ENCODE measurements around the gene FGF19.

FGF19 gene

DNA sequence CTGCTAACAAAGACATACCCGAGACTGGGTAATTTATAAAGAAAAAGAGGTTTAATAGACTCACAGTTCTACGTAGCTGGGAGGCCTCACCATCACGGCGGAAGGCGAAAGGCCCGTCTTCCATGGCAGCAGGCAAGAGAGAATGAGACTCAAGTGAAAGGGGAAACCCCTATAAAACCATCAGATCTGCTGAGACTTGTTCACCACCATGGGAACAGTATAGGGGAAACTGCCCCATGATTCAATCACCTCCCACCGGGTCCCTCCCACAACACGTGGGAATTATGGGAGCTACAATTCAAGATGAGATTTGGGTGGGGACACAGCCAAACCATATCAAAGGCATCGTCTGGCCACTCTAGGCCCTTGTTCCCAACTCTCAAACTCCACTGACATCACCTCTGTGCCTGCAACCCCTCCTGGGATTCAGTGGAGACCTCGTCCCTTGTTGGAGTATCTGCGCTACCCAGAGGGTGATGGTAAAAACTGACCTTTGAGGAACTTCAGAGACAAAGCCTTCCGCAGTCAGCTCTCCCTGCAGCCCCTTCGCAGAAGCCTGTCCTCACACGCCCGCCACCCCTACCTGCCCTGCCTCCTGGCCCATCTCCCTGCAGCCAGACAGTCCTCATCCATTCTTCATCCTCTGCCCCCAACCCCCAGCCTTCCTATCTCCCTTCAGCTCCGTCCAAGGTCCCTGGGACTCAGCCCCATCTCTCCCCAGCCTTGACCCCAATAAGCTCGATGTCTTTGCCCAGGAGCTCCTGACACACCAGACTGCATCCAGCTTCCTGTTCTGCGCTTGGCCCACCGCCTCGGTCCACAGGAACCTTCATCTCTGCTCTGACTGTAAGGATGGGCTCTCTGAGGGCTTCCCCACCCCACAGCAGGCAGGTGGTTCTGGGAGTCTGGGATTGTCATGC is 47.0 kb downstream of the FGF19 start:
- no peak for DNase-seq (ENCODE audit: low spot score)

DNA sequence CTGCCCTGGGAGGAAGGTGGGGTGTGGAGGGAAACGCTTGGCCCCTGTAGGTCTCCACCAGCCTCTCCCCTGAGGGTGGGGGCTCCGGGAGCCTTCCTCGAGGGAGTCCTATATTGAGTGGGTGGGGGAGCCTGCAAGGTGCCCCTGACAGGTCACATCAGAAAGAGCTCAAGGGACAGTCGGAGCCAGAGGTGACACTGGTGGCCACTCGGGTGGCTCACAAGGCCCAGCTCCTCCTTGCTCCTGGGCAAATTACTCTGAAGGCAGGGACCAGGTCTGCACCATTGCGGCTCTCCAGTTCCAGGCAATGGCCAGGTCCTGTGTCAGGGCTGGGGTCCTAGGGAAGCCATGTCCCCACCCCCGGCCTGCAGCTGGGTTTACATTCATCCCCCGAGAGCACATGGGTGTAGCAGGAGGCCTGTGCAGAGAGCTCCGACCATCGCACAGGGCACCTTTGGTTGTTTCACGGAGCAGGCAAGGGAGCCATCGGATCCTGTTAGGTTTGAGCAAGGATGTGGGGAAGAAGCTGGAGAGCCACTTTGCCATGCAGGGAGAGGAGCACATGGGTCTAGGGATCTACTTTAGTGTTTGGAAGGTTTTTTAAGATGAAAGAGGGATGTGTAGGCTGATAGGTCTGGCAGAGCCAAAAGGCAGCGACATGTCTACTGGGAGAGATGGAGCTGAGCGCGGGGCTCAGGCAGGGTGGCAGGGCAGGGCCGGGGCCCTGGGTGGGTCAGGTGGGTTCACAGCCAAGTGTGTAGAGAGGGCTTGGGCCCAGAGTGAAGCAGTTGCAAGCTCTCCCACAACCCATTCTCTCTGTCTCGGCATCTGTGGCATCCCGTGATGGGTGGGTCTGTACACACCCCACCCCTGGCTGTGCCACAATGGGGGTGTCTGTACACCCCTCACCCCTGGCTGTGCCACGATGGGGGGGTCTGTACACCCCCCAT is 48.1 kb downstream of the FGF19 start:
- DNase-seq (ENCODE audit: low spot score) = no peak

DNA sequence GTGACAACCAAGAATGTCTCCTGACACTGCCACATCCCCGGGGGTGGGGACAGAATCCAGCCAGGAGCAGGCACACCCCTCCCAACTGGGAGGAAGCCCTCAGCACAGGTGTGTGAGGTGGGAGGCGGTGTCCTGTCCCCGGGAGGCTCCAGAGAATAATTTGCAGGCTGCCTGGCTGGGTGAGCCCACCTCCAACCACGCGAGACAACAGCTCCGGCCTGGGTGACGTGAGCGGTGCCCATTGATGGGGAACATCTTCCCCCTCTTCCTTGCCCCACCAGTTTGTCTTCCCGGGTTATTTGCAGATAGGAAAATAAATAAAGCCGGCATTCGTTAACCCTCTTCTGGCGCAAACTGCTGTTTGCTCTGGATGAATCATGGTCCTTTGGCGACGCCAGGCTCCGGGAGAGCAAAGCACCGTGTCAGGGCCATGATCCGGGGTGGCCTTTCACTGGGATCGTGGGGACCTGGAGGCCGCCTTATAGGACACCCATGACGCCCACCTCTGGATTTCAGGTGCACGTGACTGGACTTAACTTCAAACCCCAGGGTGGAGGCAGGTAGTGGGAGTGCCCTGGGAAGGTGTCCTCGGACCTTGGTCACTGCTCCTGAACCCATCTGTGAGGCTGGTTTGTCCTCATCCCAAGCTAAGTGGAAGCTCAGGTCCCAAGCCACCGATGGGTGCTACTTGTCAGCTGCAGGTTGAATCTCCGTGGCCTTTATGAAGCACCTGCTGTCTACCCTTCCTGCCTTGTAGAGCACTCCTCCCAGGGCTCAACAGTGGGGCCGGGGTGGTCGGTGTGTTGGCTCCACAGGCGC is 49.0 kb downstream of the FGF19 start:
- peak; percentile 63 for DNase-seq (ENCODE audit: low spot score)

DNA sequence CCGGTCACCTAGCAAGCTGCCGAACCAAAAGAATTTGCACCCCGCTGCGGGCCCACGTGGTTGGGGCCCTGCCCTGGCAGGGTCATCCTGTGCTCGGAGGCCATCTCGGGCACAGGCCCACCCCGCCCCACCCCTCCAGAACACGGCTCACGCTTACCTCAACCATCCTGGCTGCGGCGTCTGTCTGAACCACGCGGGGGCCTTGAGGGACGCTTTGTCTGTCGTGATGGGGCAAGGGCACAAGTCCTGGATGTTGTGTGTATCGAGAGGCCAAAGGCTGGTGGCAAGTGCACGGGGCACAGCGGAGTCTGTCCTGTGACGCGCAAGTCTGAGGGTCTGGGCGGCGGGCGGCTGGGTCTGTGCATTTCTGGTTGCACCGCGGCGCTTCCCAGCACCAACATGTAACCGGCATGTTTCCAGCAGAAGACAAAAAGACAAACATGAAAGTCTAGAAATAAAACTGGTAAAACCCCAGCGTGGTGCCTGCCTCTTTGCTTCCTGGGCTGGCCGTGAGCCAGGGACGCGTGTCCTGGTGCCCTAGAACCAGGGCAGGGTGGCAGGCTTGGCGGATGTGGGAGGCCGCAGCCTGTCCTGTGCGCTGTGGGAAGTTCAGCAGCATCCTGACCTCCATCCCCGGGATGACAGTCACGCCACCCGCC is 49.7 kb downstream of the FGF19 start:
- DNase-seq (ENCODE audit: low spot score) = no peak

DNA sequence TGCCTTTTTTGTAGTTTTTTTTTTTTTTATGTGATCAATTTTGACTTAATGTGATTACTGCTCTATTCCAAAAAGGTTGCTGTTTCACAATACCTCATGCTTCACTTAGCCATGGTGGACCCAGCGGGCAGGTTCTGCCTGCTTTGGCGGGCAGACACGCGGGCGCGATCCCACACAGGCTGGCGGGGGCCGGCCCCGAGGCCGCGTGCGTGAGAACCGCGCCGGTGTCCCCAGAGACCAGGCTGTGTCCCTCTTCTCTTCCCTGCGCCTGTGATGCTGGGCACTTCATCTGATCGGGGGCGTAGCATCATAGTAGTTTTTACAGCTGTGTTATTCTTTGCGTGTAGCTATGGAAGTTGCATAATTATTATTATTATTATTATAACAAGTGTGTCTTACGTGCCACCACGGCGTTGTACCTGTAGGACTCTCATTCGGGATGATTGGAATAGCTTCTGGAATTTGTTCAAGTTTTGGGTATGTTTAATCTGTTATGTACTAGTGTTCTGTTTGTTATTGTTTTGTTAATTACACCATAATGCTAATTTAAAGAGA is 50.3 kb downstream of the FGF19 start:
- no peak for DNase-seq (ENCODE audit: low spot score)

DNA sequence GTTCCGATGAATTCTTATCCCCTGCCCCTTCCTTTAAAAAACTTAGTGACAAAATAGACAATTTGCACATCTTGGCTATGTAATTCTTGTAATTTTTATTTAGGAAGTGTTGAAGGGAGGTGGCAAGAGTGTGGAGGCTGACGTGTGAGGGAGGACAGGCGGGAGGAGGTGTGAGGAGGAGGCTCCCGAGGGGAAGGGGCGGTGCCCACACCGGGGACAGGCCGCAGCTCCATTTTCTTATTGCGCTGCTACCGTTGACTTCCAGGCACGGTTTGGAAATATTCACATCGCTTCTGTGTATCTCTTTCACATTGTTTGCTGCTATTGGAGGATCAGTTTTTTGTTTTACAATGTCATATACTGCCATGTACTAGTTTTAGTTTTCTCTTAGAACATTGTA is 50.8 kb downstream of the FGF19 start:
- no peak for DNase-seq (ENCODE audit: low spot score)

DNA sequence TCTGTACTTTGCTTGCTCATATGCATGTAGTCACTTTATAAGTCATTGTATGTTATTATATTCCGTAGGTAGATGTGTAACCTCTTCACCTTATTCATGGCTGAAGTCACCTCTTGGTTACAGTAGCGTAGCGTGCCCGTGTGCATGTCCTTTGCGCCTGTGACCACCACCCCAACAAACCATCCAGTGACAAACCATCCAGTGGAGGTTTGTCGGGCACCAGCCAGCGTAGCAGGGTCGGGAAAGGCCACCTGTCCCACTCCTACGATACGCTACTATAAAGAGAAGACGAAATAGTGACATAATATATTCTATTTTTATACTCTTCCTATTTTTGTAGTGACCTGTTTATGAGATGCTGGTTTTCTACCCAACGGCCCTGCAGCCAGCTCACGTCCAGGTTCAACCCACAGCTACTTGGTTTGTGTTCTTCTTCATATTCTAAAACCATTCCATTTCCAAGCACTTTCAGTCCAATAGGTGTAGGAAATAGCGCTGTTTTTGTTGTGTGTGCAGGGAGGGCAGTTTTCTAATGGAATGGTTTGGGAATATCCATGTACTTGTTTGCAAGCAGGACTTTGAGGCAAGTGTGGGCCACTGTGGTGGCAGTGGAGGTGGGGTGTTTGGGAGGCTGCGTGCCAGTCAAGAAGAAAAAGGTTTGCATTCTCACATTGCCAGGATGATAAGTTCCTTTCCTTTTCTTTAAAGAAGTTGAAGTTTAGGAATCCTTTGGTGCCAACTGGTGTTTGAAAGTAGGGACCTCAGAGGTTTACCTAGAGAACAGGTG is 51.8 kb downstream of the FGF19 start:
- no peak for DNase-seq (ENCODE audit: low spot score)

DNA sequence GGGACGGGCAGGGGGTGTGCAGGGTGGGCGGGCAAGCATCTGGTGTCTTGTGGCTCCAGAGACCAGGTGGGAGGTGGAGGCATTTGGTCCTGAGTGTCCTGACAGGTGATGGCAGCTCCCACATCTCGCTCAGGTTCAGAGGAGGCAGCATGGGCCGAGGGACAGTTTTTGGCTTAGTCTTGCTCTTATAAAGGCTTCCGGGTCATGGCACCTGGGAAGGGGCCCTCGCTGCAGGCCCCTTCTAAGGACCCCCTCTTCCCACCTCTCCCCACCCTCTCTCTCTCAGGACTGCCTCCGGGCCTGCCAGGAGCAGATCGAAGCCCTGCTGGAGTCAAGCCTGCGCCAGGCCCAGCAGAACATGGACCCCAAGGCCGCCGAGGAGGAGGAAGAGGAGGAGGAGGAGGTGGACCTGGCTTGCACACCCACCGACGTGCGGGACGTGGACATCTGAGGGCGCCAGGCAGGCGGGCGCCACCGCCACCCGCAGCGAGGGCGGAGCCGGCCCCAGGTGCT is 52.9 kb downstream of the FGF19 start:
- no peak for DNase-seq (ENCODE audit: low spot score)

DNA sequence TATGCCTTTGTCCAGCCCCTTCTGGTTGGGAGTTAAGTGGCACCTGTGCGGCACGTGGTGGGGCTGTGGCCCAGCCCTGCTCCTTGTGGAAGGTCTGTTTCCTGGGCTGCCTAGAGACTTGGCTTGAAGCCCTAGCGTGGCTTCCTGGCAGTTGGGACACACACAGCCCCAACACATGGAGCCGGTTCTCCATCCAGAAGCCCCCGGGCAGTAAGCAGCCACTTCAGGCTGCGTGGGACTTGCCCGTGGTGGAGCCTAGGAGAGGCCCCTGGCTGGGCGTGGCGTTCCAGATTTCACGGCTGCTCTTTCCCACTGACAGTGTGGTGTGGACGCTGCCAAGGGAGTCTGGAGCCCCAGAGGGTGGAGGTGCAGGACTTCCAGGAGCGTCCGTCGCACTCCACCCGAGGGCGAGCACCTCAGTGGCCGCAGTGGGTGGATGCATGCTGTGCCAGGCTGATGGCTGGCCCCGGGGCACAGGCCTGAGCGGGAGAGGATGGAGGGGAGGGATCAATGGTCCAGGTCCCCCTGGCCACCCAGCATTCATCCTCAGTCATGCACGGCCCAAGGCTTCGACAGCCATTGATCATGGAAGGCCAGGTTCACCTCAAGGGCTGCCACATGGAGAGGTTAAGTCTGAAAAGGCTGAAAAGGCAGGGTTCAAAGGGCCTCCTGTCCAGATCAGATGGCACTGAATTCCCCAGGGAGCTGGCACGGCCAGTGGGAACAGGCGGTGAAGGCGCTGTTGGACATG is 53.6 kb downstream of the FGF19 start:
- no peak for DNase-seq (ENCODE audit: low spot score)

DNA sequence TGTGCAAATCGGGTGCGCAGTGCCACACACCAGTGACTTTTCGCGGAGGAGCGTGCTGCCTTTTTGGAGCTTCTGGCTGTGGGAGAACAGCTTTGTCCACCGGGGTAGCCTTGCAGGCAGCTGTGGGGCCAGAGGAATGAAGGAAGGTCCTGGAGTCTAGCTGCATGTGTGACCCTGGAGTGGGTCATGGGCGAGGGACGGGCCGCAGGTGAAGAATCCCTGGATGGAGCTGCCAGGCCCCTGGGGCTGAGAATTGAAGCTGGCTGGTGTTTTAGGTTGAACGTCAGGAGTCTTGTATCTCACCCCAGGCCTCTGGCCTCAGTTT is 54.3 kb downstream of the FGF19 start:
- DNase-seq (ENCODE audit: low spot score) = no peak

DNA sequence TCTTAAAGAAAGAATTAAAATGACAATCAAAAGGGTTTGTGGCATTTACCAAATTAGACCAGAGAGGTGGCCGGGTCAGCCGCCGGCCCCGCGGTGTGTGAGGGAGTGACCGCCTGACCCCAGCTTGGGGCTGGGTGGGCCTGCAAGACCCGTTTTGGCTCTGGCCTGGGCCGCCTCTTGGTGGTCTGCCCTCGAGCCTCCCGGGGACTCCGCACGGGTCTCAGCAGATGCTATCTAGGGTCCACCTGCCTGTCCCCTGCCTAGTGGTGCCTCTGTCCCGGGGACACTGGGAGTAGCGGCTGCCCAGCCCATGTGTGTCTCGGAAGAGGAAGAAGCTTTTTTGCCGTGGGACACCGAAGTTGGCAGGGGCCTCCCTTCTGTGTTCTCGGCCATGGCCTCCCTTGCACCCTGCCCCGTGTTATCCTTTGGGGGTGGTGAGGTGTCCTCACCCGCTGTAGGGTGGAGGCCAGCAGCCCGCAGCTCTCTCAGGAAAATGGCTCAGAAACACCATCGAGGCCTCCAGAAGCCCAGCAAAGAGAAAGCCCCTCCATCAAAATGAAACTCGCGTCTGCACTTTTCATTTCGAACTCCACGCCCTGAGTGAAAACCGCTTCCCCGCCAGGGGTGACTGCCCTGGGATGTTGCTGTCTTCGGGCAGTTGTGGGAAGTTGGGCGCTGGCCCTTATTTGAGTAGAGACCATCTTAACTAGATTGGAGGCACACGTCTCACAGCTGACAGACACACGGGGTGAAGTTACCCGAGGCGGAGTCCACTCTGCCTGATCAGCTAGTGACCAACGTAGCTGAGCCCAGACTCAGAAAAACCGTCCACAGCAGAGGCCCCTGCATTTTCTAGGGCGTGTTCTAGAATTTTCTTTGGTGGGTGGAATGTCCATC is 54.9 kb downstream of the FGF19 start:
- no peak for DNase-seq (ENCODE audit: low spot score)

Data from AG20443 (cell line).